Measurements from ENCODE around the gene DLGAP1. TPM values are rescaled to one million over a fixed set of nuclear protein-coding genes. Genes with fewer than 3 reads are reported as not detected.

DLGAP1 gene
- total RNA-seq, 1 experiment from 2014 or later = 0.39 TPM

GRCh38 chr18:4251873-4252272 lies 203.2 kb downstream of the DLGAP1 start (continued):
- TF ChIP-seq ZBTB33 (IDR thresholded peaks at IDR 0.05; ENCODE audit: extremely low read depth, insufficient replicate concordance, low read length) (no peak), MAX (IDR thresholded peaks at IDR 0.05) (no peak), FOSL1 (IDR thresholded peaks at IDR 0.05; ENCODE audit: low read depth) (no peak), RAD21 (IDR thresholded peaks at IDR 0.05; ENCODE audit: low read depth) (no peak), POLR2A (IDR thresholded peaks at IDR 0.05; ENCODE audit: borderline replicate concordance, extremely low read depth, insufficient read depth, insufficient read length) (no peak), EZH2phosphoT487 (IDR thresholded peaks at IDR 0.05; ENCODE audit: borderline replicate concordance) (no peak), EGR1 (IDR thresholded peaks at IDR 0.05; ENCODE audit: low read depth) (no peak), ATF3 (IDR thresholded peaks at IDR 0.05) (no peak)

GRCh38 chr18:4251206-4251605 lies 203.9 kb downstream of the DLGAP1 start:
- RAD21 ChIA-PET (ENCODE audit: low non-redundant PET in 1 of 2, low total read pairs in 2 of 2, uncharacterized antibody in 2 of 2, unreplicated experiment in 2 of 2) = no interaction called here
- no peaks in the 10 kb centered on the region for H3K79me2 ChIP-seq (ENCODE audit: insufficient read depth, low read length)
- intact Hi-C loops (cut with micrococcal nuclease) = no loop called here
- H3K9me2 ChIP-seq (ENCODE audit: insufficient read depth) = no peaks in the 10 kb centered on the region
- no peak overlapping the region for H3K9ac ChIP-seq (ENCODE audit: low read length)
- POLR2A ChIA-PET = no interaction called here
- no TSS peak for BruUV-seq (replicated peaks)
- H3K27ac ChIP-seq (ENCODE audit: low read depth, low read length) = no peak overlapping the region
- no peaks in the 10 kb centered on the region for H3K27me3 ChIP-seq (ENCODE audit: insufficient read depth, low read length)
- TF ChIP-seq POLR2AphosphoS5 (IDR thresholded peaks at IDR 0.05; ENCODE audit: low read depth, low read length) (no peak), SP1 (IDR thresholded peaks at IDR 0.05; ENCODE audit: low read depth) (no peak), CTCF (IDR thresholded peaks at IDR 0.05 in 2 of 3, conservative IDR thresholded peaks at IDR 0.05 in 1 of 3; ENCODE audit: borderline replicate concordance in 1 of 3, insufficient read depth in 1 of 3, low read depth in 2 of 3, low read length in 2 of 3) (no peak), CBX3 (IDR thresholded peaks at IDR 0.05; ENCODE audit: low read depth) (no peak), EZH2 (IDR thresholded peaks at IDR 0.05) (no peak), EZH2phosphoT487 (IDR thresholded peaks at IDR 0.05; ENCODE audit: borderline replicate concordance) (no peak), ZFX (IDR thresholded peaks at IDR 0.05) (no peak), RAD21 (IDR thresholded peaks at IDR 0.05; ENCODE audit: low read depth) (no peak), POLR2A (IDR thresholded peaks at IDR 0.05; ENCODE audit: borderline replicate concordance, extremely low read depth, insufficient read depth, insufficient read length) (no peak)
- H2AFZ ChIP-seq (ENCODE audit: low read depth, low read length, poor library complexity, severe bottlenecking) = no peak overlapping the region
- DNase-seq (ENCODE audit: low read depth, low spot score) = no peak
- no peak overlapping the region for H3K4me3 ChIP-seq (replicated peaks in 1 of 2; ENCODE audit: low read depth in 1 of 2, low read length in 2 of 2)
- CTCF ChIA-PET = no interaction called here
- H3K4me1 ChIP-seq (ENCODE audit: control insufficient read depth in 1 of 2, insufficient read depth in 2 of 2, low read length in 2 of 2) = no peaks in the 10 kb centered on the region
- H3K4me2 ChIP-seq (ENCODE audit: low read length) = no peak overlapping the region
- H3K36me3 ChIP-seq (ENCODE audit: control insufficient read depth in 1 of 2, insufficient read depth in 2 of 2, low read length in 2 of 2) = no peaks in the 10 kb centered on the region
- no peak for ATAC-seq
- H4K20me1 ChIP-seq (ENCODE audit: insufficient read depth) = no peaks in the 10 kb centered on the region
- peaks cover 0 to 17% of the 10 kb centered on the region in 2 experiments; a peak in 1 of 4 replicates for H3K9me3 ChIP-seq (ENCODE audit: control insufficient read depth in 1 of 2, insufficient read depth in 1 of 2, low read depth in 1 of 2, low read length in 2 of 2)

Measured in HCT116 (cell line).